Panc1 (cell line): ENCODE measurements around the gene SMG1.

ENCODE experiments used
- CTCF ChIP-seq: fragments of 450-650 bp; IDR thresholded peaks from 2 replicates; pipeline ENCODE4 v1.5.1; 2017; ENCODE audit warnings: mild to moderate bottlenecking
- POLR2AphosphoS5 ChIP-seq: IDR thresholded peaks from 2 replicates; pipeline ENCODE4 v1.6.1; 2012; ENCODE audit warnings: mild to moderate bottlenecking, low read depth, low read length, moderate library complexity
- SIN3A ChIP-seq: IDR thresholded peaks from 2 replicates; pipeline ENCODE4 v1.6.1; 2012; ENCODE audit warnings: low read depth, mild to moderate bottlenecking, low read length, moderate library complexity, borderline replicate concordance; ENCODE audit not compliant: insufficient read depth

DNA sequence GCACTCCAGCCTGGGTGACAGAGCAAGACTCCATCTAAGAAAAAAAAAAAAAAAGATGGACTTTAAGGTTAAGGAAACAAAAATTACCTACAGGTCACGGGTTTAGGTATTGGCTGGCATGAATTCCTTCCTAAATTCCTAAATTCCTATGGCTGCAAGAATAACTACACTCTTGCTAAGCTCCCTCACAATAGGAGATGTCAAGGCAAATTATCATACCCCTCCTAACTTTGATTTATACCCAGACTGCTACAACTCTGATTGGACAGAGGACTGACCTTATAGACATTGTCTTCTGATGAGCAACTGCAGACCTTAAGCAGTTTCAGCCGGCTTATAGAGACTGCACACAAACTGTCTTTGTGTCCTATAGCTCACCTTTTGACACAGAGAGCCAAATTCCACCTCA, 32.4 kb upstream of the SMG1 start:
- TF ChIP-seq CTCF (no peak), SIN3A (no peak), POLR2AphosphoS5 (no peak)
